Parathyroid adenoma (tissue), 2 donors: ENCODE measurements around the gene TNFRSF12A.

Source experiments
- H2AFZ ChIP-seq: fragments of 300-600 bp; sonication (generic); one replicate; pipeline ENCODE4 v1.7.0; 2017; ENCODE audit warnings: antibody characterized with exemption, mild to moderate bottlenecking
- H3K27ac ChIP-seq: fragments of 300-600 bp; sonication (generic); one replicate; pipeline ENCODE4 v1.7.0; 2017
- H3K27me3 ChIP-seq: fragments of 300-600 bp; sonication (generic); one replicate; pipeline ENCODE4 v1.7.0; 2017; ENCODE audit warnings: low read length; ENCODE audit not compliant: control insufficient read depth, insufficient read depth
- H3K36me3 ChIP-seq: fragments of 300-600 bp; sonication (generic); one replicate; pipeline ENCODE4 v1.7.0; 2017; ENCODE audit warnings: low read length; ENCODE audit not compliant: control insufficient read depth, insufficient read depth
- H3K4me1 ChIP-seq: fragments of 300-600 bp; sonication (generic); one replicate; pipeline ENCODE4 v1.7.0; 2017; ENCODE audit warnings: control low read depth
- H3K4me2 ChIP-seq: fragments of 300-600 bp; sonication (generic); one replicate; pipeline ENCODE4 v1.7.0; 2017; ENCODE audit warnings: low read length
- H3K4me3 ChIP-seq: fragments of 300-600 bp; sonication (generic); one replicate; pipeline ENCODE4 v1.7.0; 2017; ENCODE audit warnings: low read depth, low read length
- H3K79me2 ChIP-seq: fragments of 300-600 bp; sonication (generic); one replicate; pipeline ENCODE4 v1.7.0; 2017; ENCODE audit warnings: control low read depth
- H3K9ac ChIP-seq: fragments of 300-600 bp; sonication (generic); one replicate; pipeline ENCODE4 v1.7.0; 2017; ENCODE audit warnings: mild to moderate bottlenecking
- H3K9me3 ChIP-seq: fragments of 300-600 bp; sonication (generic); one replicate; pipeline ENCODE4 v1.7.0; 2017; ENCODE audit warnings: low read length; ENCODE audit not compliant: control insufficient read depth
- CTCF ChIP-seq: fragments of 300-600 bp; sonication (generic); IDR thresholded peaks from one replicate; pipeline ENCODE4 v1.7.0; 2017; ENCODE audit warnings: antibody characterized with exemption, mild to moderate bottlenecking
- donor health status: primary hyperparathyroidism.

The TNFRSF12A gene

GRCh38 chr16:3003582-3004270 lies 16.4 kb upstream of the TNFRSF12A start:
- no peak overlapping the region for H3K4me2 ChIP-seq
- H3K27me3 ChIP-seq = no peaks in the 10 kb centered on the region
- peak overlapping the region; percentile 81 for H2AFZ ChIP-seq
- no peaks in the 10 kb centered on the region for H3K9me3 ChIP-seq
- no peak overlapping the region for H3K9ac ChIP-seq
- TF ChIP-seq CTCF = peak; percentile 88
- H3K4me1 ChIP-seq = peaks cover 6% of the 10 kb centered on the region
- no peak overlapping the region for H3K27ac ChIP-seq
- H3K36me3 ChIP-seq = no peaks in the 10 kb centered on the region
- peak overlapping the region; percentile 22 for H3K4me3 ChIP-seq
- H3K79me2 ChIP-seq = peaks cover 2% of the 10 kb centered on the region

GRCh38 chr16:3004319-3004718 lies 15.8 kb upstream of the TNFRSF12A start:
- no peaks in the 10 kb centered on the region for H3K27me3 ChIP-seq
- no peak overlapping the region for H3K9ac ChIP-seq
- H3K79me2 ChIP-seq = peaks cover 2% of the 10 kb centered on the region
- no peak overlapping the region for H3K27ac ChIP-seq
- H3K36me3 ChIP-seq = no peaks in the 10 kb centered on the region
- peaks cover 12% of the 10 kb centered on the region for H3K4me1 ChIP-seq
- no peak overlapping the region for H3K4me3 ChIP-seq
- H3K9me3 ChIP-seq = no peaks in the 10 kb centered on the region
- TF ChIP-seq CTCF = no peak
- H3K4me2 ChIP-seq = no peak overlapping the region
- H2AFZ ChIP-seq = no peak overlapping the region

- Histone ChIP-seq H3K4me1 (peaks cover 17% of the 10 kb centered on the region), H3K9me3 (no peaks in the 10 kb centered on the region), H2AFZ (peak overlapping the region; percentile 87), H3K4me3 (peak overlapping the region; percentile 47), H3K9ac (no peak overlapping the region), H3K27me3 (no peaks in the 10 kb centered on the region), H3K79me2 (peaks cover 2% of the 10 kb centered on the region), H3K4me2 (peak overlapping the region; percentile 80), H3K27ac (peak overlapping the region; percentile 93), H3K36me3 (no peaks in the 10 kb centered on the region)
- no peak for TF ChIP-seq CTCF
Measured at GRCh38 chr16:3004781-3005284, 15.3 kb upstream of the TNFRSF12A start.

- H2AFZ ChIP-seq = no peak overlapping the region
- no peaks in the 10 kb centered on the region for H3K36me3 ChIP-seq
- H3K4me2 ChIP-seq = no peak overlapping the region
- no peaks in the 10 kb centered on the region for H3K27me3 ChIP-seq
- H3K4me1 ChIP-seq = peaks cover 35% of the 10 kb centered on the region
- no peak overlapping the region for H3K4me3 ChIP-seq
- H3K9ac ChIP-seq = no peak overlapping the region
- TF ChIP-seq CTCF = no peak
- peaks cover 5% of the 10 kb centered on the region for H3K79me2 ChIP-seq
- H3K27ac ChIP-seq = no peak overlapping the region
- no peaks in the 10 kb centered on the region for H3K9me3 ChIP-seq
Measured at GRCh38 chr16:3007059-3007956, 12.9 kb upstream of the TNFRSF12A start.
